Right renal pelvis (tissue), 4 donors: Measurements from ENCODE around the gene EIF2B2. TPM values are rescaled to one million over a fixed set of nuclear protein-coding genes. Genes with fewer than 3 reads are reported as not detected.
"Not testable (repeated sequence)": the region's sequence is repeated elsewhere in the genome, so short reads cannot be mapped to it uniquely, and the experiment has no call there.

Experiments used
- DNase-seq, 4 donors: peaks; one replicate each; pipeline ENCODE4 v3.0.0-alpha.2; 2013; ENCODE audit warnings: low read depth in 4 of 4, low spot score in 3 of 4, missing footprints in 1 of 4
- polyA plus RNA-seq, 4 donors: library from polyadenylated mRNA; unstranded; fragments of 120-200 nt; gene quantifications; one replicate each; pipeline ENCODE4 v1.2.1, GENCODE V29; 2013; ENCODE audit not compliant: insufficient read length in 4 of 4

Gene EIF2B2
- polyA plus RNA-seq, 4 donors, result 63.6 to 66.6 (median 64.0) TPM

DNA sequence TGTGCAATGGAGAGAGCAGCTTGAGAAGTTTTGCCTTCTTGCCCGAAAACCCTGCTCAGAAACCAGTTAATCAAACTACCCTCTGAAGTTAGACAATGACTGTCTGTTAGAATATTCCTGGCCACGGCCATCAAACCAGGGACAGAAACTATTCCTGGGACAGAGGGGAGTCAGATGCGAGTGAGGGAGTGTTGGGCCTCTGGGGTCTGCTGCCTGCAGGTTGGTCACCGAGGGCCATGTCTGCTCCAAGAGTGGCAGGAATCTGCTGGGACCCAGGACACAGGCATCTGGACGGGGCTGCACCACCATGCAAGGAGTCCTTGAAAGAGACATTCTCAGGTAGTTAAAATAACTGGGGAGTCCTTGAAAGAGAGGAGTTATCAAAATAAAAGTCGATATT lies 16.9 kb upstream of the EIF2B2 start:
- no peak for DNase-seq

DNA sequence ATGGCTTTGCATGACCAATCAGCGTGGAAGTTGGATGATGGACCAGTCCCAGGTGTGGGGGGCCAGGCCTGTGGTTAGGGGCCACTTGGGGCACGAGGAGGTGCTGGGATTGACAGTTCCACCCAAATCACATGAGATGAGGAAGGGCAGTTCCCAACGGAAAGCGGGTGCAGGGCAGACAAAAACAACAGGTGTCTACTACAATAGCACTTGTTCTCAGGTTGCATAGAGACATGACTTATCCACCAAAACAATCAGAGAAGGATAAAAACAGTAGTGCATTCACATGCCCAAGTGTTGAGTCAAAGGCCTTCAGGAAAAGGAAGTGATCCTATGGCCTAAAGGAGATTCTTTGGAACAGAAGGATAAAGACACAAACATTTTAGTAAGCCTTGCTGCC lies 14.6 kb upstream of the EIF2B2 start:
- DNase-seq, result no peak

DNA sequence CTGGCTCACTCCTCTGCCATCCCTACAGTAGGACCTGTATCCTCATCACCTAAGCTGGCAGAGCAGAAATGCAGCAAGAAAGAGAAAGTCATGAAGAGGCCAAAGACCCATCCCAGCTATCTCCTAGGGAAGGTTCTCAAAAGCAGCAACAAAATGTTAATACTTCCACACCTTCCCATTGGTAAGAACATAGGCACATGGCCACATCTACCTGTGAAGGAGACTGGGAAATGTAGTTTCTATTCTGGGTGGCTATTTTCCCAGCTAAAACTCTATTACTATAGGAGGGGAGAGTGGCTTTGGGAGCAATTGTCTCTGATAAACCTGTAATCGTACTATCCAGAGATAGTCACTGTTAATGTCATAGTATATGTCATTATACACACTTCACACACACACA lies 13.7 kb upstream of the EIF2B2 start:
- DNase-seq, result no peak

- DNase-seq, result not testable (repeated sequence)
Measured at GRCh38 chr14:74994182-74994581, 8.5 kb upstream of the EIF2B2 start.

- DNase-seq, result not testable (repeated sequence)
Measured at GRCh38 chr14:74995781-74996180, 6.9 kb upstream of the EIF2B2 start.

- no peak for DNase-seq
Measured at GRCh38 chr14:75001261-75001660, 1.5 kb upstream of the EIF2B2 start.

DNA sequence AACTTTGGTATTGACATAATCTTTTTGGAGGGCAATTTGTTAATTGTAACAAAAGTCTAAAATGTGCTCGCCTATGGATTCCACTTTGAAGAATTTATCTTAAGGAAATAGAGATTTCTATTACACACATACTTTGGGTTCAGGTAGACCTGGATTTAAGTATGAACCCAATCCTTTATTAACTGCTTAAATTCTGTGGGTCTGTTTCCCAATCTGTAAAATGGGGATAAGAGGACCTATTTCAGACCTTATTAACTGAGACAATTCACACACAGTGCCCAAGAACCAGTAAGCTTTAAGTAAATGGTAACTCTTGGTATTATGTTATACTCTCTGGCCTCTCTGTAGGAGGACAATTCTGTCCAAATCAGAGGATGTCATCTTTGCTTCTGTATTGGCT lies 822 bp upstream of the EIF2B2 start:
- no peak for DNase-seq

DNA sequence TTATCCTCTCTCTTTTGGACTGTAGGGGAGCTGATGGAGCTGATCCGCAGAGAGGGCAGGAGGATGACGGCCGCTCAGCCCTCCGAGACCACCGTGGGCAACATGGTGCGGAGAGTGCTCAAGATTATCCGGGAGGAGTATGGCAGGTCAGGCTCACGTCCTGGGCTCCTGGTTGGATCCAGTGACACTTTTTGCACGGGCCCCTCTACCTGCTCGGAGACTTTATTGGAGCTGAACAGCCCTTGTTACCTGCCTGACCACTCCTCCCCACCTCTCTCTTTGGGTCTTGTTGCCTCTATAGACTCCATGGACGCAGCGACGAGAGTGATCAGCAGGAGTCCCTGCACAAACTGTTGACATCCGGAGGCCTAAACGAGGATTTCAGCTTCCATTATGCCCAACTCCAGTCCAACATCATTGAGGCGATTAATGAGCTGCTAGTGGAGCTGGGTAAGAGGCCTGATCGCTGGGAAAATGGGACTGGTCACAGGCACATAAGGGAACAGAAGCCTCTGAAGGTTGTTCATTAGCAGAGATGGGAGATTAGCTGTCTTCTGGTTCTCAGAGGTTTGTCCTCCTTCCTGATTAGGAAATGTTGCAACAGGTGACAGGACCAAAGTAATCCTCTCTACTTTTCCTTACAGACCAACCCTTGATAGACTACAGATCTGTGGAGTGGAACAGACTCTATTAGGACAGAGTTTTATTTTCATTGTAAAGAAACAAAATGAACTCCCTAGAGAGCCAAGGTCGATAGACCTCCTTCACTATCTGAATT lies 718 bp downstream of the EIF2B2 start:
- no peak for DNase-seq

DNA sequence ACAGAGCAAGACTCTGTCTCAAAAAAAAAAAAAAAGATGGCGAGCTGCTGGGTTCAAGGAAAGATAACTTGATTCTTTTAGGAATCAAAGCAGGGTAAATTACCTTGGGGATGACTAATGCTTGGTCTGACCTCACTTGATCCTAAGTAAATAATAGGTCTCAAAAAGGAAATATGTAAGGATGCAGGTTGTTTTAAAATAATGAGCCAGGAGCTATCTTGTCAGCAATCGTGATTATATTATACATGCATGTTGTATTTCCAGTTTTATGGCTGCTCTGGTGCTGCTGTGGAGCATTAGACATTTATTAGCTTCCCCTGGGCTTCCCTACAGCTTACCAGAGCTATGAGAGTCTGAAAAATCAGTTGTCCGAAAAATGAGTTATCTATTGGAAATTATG lies 2.6 kb downstream of the EIF2B2 start:
- no peak for DNase-seq

DNA sequence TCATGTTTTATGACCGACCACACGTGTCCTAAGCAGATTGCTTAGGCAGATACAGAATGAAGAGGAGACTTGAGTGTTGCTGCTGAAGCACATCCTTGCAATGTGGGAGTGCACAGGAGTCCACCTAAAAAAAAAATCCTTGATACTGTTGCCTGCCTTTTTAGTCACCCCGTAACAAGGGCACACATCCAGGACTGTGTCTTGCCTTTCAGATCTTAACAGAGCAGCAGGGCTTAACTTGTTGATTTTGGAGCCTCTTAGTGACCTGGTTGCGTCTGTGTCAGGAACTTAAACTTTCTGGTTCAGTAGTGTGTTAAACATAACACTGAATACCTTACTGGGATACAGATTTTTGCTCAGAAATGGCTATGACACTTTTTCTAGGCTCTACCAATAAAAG lies 6.5 kb downstream of the EIF2B2 start:
- no peak for DNase-seq

GRCh38 chr14:75010472-75011093 lies 7.9 kb downstream of the EIF2B2 start:
- DNase-seq, result no peak

GRCh38 chr14:75011356-75011994 lies 8.8 kb downstream of the EIF2B2 start:
- DNase-seq, result no peak

DNA sequence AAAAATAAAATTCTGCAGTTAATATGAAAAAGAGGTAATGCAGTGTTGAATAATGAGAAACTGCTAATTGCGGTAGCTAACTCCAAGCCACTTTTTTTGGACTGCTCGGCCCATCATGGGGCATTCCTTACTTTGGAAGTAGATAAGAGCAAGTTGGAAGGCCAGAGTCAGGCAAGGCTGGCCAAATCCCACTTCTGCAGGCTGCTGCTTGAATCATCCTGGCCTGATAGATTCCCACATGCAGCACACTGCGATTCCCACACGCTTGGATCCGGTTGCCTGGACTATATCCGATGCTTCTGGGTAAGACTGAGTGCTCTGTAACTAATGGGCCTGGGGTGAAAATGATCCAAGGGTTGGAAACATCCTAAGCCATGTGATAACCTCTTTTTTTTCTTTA lies 10.6 kb downstream of the EIF2B2 start:
- DNase-seq, result no peak

- DNase-seq, result no peak
Measured at GRCh38 chr14:75015496-75015895, 12.8 kb downstream of the EIF2B2 start.

GRCh38 chr14:75016815-75017214 lies 14.1 kb downstream of the EIF2B2 start:
- no peak for DNase-seq

- peak in 2 of 4 donors; percentile 48 to 51 for DNase-seq
Measured at GRCh38 chr14:75018694-75019093, 16.0 kb downstream of the EIF2B2 start.

- DNase-seq, result no peak
Measured at GRCh38 chr14:75022655-75023054, 19.9 kb downstream of the EIF2B2 start.

- no peak for DNase-seq
Measured at GRCh38 chr14:75023108-75023507, 20.4 kb downstream of the EIF2B2 start.

GRCh38 chr14:75025082-75025481 lies 22.4 kb downstream of the EIF2B2 start:
- no peak for DNase-seq

- no peak for DNase-seq
Measured at GRCh38 chr14:75025876-75026275, 23.2 kb downstream of the EIF2B2 start.

- DNase-seq, result no peak
Measured at GRCh38 chr14:75030147-75030546, 27.4 kb downstream of the EIF2B2 start.

DNA sequence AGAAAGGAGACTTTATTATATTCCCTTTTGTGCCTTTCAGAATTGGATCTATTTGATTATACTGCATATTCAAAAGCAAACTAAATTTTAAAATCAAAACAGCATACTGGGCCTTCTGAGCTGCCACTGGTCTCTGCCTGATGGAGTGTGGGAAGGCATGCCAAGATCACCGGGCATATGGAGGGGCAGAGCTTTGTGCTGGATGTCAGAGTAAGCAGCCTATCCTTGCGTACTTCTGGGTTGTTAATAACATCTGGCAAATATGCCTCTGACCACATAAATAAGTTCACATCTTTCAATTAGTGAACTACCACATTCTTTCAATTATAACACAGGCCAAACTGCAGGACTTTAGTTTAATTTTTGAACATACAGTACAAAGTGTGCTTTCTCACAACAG lies 30.2 kb downstream of the EIF2B2 start:
- no peak for DNase-seq
